Progenitor cell of endocrine pancreas (in vitro differentiated cells): Measurements from ENCODE around the gene STRA6. TPM values are rescaled to one million over a fixed set of nuclear protein-coding genes. Genes with fewer than 3 reads are reported as not detected.

Experiments
- DNase-seq: peaks from one replicate; pipeline ENCODE4 v3.0.0; 2021; ENCODE audit warnings: low spot score; ENCODE audit not compliant: unreplicated experiment
- H3K27ac Mint-ChIP-seq: 2 replicates; pipeline ENCODE4 v1.8.0; 2021; ENCODE audit warnings: mild to moderate bottlenecking, moderate library complexity, mixed read lengths
- H3K27me3 Mint-ChIP-seq: 2 replicates; pipeline ENCODE4 v1.8.0; 2021; ENCODE audit warnings: mixed read lengths
- H3K36me3 Mint-ChIP-seq: 2 replicates; pipeline ENCODE4 v1.8.0; 2022; ENCODE audit warnings: mixed read lengths; ENCODE audit not compliant: insufficient read depth
- H3K4me1 Mint-ChIP-seq: 2 replicates; pipeline ENCODE4 v1.8.0; 2021; ENCODE audit warnings: low read depth, mixed read lengths
- H3K4me3 Mint-ChIP-seq: 2 replicates; pipeline ENCODE4 v1.8.0; 2021; ENCODE audit warnings: low read depth, mild to moderate bottlenecking, moderate library complexity, mixed read lengths
- H3K9me3 Mint-ChIP-seq: 2 replicates; pipeline ENCODE4 v1.8.0; 2021; ENCODE audit warnings: low read depth, mixed read lengths
- total RNA-seq: library from RNA; stranded (reverse); gene quantifications from 2 replicates; pipeline ENCODE4 v1.2.1, GENCODE V29; 2021
- TF ChIP-seq, protein P1 (sequence below): fragments of 200-600 bp; sonication (generic); IDR thresholded peaks from one replicate; pipeline ENCODE4 v1.5.0; 2021; ENCODE audit warnings: antibody characterized with exemption, mild to moderate bottlenecking; ENCODE audit not compliant: unreplicated experiment

STRA6 gene
- total RNA-seq, 1 donor from 2014 or later = 17.9 TPM

DNA sequence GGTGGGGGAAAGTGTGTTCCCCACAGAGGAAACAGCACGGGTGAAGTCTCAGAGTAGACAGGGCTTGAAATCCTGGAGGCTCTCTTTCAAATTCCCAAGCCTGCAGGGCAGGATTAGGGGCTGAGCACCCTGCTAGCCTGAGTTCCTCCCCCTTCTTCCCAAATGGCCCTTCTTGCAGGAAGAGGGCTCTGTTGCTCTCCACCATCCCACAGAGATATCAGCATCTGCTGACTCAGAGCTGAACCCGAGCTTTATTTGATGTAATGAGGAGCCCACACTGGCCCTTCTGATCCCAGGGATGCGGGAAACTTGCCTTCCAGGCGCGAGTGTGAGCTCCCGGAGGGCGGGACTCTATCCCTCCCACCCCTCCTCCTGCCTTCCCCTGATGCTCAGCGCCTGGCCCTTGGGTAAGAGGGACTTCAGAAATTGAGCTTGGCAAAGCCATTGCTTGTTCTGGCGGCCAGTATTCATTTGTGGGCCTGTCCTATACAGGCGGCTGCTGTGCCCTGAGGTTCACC is 1.4 kb upstream of the STRA6 start:
- no peak overlapping the region for H3K4me3 Mint-ChIP-seq
- TF ChIP-seq, protein P1, sequence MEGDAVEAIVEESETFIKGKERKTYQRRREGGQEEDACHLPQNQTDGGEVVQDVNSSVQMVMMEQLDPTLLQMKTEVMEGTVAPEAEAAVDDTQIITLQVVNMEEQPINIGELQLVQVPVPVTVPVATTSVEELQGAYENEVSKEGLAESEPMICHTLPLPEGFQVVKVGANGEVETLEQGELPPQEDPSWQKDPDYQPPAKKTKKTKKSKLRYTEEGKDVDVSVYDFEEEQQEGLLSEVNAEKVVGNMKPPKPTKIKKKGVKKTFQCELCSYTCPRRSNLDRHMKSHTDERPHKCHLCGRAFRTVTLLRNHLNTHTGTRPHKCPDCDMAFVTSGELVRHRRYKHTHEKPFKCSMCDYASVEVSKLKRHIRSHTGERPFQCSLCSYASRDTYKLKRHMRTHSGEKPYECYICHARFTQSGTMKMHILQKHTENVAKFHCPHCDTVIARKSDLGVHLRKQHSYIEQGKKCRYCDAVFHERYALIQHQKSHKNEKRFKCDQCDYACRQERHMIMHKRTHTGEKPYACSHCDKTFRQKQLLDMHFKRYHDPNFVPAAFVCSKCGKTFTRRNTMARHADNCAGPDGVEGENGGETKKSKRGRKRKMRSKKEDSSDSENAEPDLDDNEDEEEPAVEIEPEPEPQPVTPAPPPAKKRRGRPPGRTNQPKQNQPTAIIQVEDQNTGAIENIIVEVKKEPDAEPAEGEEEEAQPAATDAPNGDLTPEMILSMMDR = no peak
- no peaks in the 10 kb centered on the region for H3K9me3 Mint-ChIP-seq
- H3K27ac Mint-ChIP-seq = no peak overlapping the region
- no peak for DNase-seq
- H3K27me3 Mint-ChIP-seq = peaks cover 52% of the 10 kb centered on the region
- H3K4me1 Mint-ChIP-seq = peaks cover 23% of the 10 kb centered on the region
- no peaks in the 10 kb centered on the region for H3K36me3 Mint-ChIP-seq

DNA sequence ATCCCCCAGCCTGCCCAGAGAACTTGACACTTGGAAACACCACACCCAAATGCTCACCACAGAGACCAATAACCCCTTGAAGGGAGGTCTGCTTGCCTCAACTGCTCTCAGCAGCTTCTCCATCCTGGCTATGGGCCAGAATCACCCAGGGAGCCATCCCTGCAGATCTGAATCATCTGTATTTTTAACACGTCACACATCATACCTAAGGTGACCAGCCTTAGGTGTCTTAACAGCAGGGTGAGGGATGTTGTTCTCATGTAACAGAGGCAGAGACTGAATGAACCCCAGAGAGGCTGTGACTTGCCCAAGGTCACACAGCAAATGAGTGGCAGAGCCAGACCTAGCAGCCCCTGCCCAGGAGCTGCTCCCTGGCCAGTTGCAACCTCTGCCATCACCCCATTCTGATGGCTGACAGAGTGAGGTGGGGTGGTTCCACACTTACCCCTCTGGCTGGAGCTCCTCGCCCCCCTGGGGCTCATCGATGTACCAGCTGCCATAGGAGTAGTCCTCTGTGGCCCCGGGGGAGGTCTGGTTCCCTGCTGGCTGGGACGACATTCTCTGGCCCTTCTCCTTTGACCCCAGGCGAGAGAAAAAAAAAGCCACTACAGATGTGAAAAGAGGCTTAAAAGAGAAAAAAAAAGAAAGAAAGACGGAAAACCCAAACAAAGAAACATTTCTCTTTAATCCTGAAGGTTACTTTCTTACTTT is 722 bp downstream of the STRA6 start:
- H3K27ac Mint-ChIP-seq = no peak overlapping the region
- peaks cover 15% of the 10 kb centered on the region for H3K4me1 Mint-ChIP-seq
- no peak overlapping the region for H3K4me3 Mint-ChIP-seq
- no peak for DNase-seq
- H3K36me3 Mint-ChIP-seq = no peaks in the 10 kb centered on the region
- TF ChIP-seq, protein P1 = no peak
- H3K9me3 Mint-ChIP-seq = no peaks in the 10 kb centered on the region
- peaks cover 40% of the 10 kb centered on the region for H3K27me3 Mint-ChIP-seq

DNA sequence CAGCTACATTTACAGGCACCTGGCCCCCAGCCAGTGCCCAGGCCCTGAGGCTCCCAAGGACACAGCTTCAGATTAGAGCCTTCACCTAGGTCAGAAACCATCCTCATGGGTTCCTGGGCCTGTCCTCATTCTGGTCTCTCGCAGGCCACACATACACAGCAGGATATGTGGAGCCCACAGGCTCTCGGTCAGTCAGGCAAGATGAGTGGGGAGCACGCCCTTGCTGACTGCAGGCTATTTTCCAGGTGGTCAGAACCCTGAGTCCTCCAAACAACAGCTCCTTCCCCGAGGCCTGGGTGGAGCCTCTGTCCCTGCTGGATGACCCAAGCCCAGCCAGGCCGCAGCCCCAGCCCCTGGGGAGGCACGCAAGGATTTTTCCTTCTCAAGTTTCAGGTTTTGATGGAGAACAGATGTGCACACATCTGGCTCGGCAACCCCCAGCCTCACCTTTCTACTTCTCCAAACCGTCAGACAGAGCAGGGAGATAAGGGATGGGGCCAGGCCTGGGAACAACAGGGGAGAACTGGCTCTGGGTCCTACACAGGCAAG is 1.6 kb downstream of the STRA6 start:
- TF ChIP-seq, protein P1 = no peak
- H3K27me3 Mint-ChIP-seq = peaks cover 35% of the 10 kb centered on the region
- no peak overlapping the region for H3K27ac Mint-ChIP-seq
- H3K36me3 Mint-ChIP-seq = no peaks in the 10 kb centered on the region
- H3K9me3 Mint-ChIP-seq = no peaks in the 10 kb centered on the region
- peaks cover 15% of the 10 kb centered on the region for H3K4me1 Mint-ChIP-seq
- DNase-seq = no peak
- no peak overlapping the region for H3K4me3 Mint-ChIP-seq

DNA sequence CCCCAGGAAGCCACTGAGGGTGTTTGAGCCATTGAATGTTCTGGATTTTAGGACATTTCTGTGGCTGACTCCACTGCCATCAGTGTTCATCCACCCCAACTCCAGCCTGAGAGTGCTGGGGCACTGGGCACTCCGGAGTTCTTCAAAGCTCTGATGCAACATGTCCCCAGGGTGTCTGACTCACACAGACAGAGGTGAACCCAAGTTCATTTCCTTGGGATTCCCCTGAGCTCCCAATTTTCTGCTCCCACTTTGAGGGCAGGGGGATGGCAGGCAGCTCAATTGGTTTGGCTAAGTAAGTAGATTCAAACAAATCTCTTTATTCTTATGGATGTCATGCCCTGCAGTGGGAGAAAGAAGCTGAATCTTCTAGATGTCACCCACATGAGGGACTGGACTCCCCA is 2.2 kb downstream of the STRA6 start:
- Mint-ChIP-seq H3K4me1 (peaks cover 15% of the 10 kb centered on the region), H3K9me3 (no peaks in the 10 kb centered on the region), H3K27ac (no peak overlapping the region), H3K4me3 (no peak overlapping the region), H3K27me3 (peaks cover 35% of the 10 kb centered on the region), H3K36me3 (no peaks in the 10 kb centered on the region)
- TF ChIP-seq, protein P1 = no peak
- no peak for DNase-seq

DNA sequence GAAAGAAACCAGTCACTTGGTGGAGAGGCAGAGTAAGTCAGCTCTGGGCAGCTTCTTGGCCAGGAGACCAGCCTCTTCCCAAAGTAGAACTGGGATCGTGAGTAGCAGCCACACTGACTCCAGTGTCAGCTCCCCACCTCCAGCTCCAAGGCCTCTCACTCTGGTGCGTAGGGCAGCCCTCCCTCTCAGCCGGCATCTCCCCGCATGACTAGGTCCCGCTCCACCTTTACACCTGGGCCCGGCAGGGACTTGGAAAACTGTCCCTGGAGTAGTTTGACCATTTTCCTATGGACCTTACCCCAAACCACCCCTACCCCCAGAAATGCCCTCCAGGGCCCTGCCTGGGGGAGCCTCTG is 3.3 kb downstream of the STRA6 start:
- peaks cover 15% of the 10 kb centered on the region for H3K4me1 Mint-ChIP-seq
- no peak overlapping the region for H3K4me3 Mint-ChIP-seq
- no peak for DNase-seq

More for the DNA sequence above, 3.3 kb downstream of the STRA6 start:
- peaks cover 25% of the 10 kb centered on the region for H3K27me3 Mint-ChIP-seq
- H3K36me3 Mint-ChIP-seq = no peaks in the 10 kb centered on the region
- TF ChIP-seq, protein P1 = no peak
- H3K27ac Mint-ChIP-seq = no peak overlapping the region
- no peaks in the 10 kb centered on the region for H3K9me3 Mint-ChIP-seq
